WTC11 (cell line): ENCODE results near the gene SF3B1. TPM values are rescaled to one million over a fixed set of nuclear protein-coding genes. Genes with fewer than 3 reads are reported as not detected.

ENCODE experiments used
- ATAC-seq: fragments of 200-7000 bp; cut with Tn5 transposase; 2 replicates; pipeline ENCODE4 v1.10.0; 2021; ENCODE audit warnings: mild to moderate bottlenecking, moderate library complexity
- Bru-seq: library from RNA; stranded (reverse); fragments of 400-500 nt; gene quantifications from one replicate; lab custom pipeline; 2021; lab: Mats Ljungman, UMichigan
- CTCF ChIA-PET: fragments of 300-600 bp; sonication (Branson Sonifier 250); formaldehyde crosslinking; loops from one replicate; lab custom pipeline; 2021; ENCODE audit warnings: antibody characterized with exemption; lab: Charles Lee
- POLR2A ChIA-PET: fragments of 350-600 bp; sonication (Branson Sonifier 250); formaldehyde crosslinking; loops from one replicate; lab custom pipeline; 2021; ENCODE audit warnings: antibody characterized with exemption; lab: Charles Lee
- DNase-seq: peaks from one replicate; pipeline ENCODE4 v3.0.0; 2021; ENCODE audit warnings: low spot score
- H3K27ac Mint-ChIP-seq: 2 replicates; pipeline ENCODE4 v1.8.0; 2021; ENCODE audit warnings: mixed read lengths
- H3K27me3 Mint-ChIP-seq: 2 replicates; pipeline ENCODE4 v1.8.0; 2021; ENCODE audit warnings: low read depth, mild to moderate bottlenecking, moderate library complexity, mixed read lengths
- H3K36me3 Mint-ChIP-seq: 2 replicates; pipeline ENCODE4 v1.8.0; 2021; ENCODE audit warnings: mixed read lengths
- H3K4me1 Mint-ChIP-seq: 2 replicates; pipeline ENCODE4 v1.8.0; 2022; ENCODE audit warnings: mixed read lengths
- H3K4me3 Mint-ChIP-seq: 2 replicates; pipeline ENCODE4 v1.8.0; 2021; ENCODE audit warnings: mild to moderate bottlenecking, moderate library complexity, mixed read lengths
- H3K9me3 Mint-ChIP-seq: 2 replicates; pipeline ENCODE4 v1.8.0; 2021; ENCODE audit warnings: mixed read lengths
- CREB1 ChIP-seq: sonication (generic); formaldehyde crosslinking; IDR thresholded peaks from 2 replicates; pipeline ENCODE4 v1.8.0; 2023; ENCODE audit warnings: mild to moderate bottlenecking, missing genetic modification reagents
- ELF4 ChIP-seq: sonication (generic); formaldehyde crosslinking; IDR thresholded peaks from 2 replicates; pipeline ENCODE4 v1.8.1; 2022; ENCODE audit warnings: low read depth, mild to moderate bottlenecking, moderate library complexity, missing genetic modification reagents
- EMX1 ChIP-seq: fragments of 250-450 bp; sonication (Bioruptor Pico); IDR thresholded peaks from 2 replicates; pipeline ENCODE4 v1.8.0; 2021; ENCODE audit warnings: mild to moderate bottlenecking
- ETV6 ChIP-seq: sonication (generic); formaldehyde crosslinking; IDR thresholded peaks from 2 replicates; pipeline ENCODE4 v1.8.1; 2022; ENCODE audit warnings: mild to moderate bottlenecking, missing genetic modification reagents
- JAZF1 ChIP-seq: fragments of 250-450 bp; sonication (Bioruptor Pico); IDR thresholded peaks from 2 replicates; pipeline ENCODE4 v1.9.0; 2021; ENCODE audit warnings: moderate library complexity, mild to moderate bottlenecking, inconsistent platforms
- KAT7 ChIP-seq: sonication (generic); formaldehyde crosslinking; IDR thresholded peaks from 2 replicates; pipeline ENCODE4 v1.8.1; 2023; ENCODE audit warnings: missing genetic modification reagents, mild to moderate bottlenecking, borderline replicate concordance
- MYBL2 ChIP-seq: sonication (generic); formaldehyde crosslinking; IDR thresholded peaks from 2 replicates; pipeline ENCODE4 v1.8.1; 2023; ENCODE audit warnings: mild to moderate bottlenecking, moderate library complexity, missing genetic modification reagents
- NFYB ChIP-seq: sonication (generic); formaldehyde crosslinking; conservative IDR thresholded peaks from 2 replicates; pipeline ENCODE4 v1.8.0; 2022; ENCODE audit warnings: low read depth, missing genetic modification reagents
- NR3C1 ChIP-seq: sonication (generic); formaldehyde crosslinking; conservative IDR thresholded peaks from 2 replicates; pipeline ENCODE4 v1.8.1; 2023; ENCODE audit warnings: low read depth, mild to moderate bottlenecking, missing genetic modification reagents
- RELA ChIP-seq: sonication (generic); formaldehyde crosslinking; IDR thresholded peaks from 2 replicates; pipeline ENCODE4 v1.8.1; 2022; ENCODE audit warnings: missing genetic modification reagents, mild to moderate bottlenecking, borderline replicate concordance
- SMAD3 ChIP-seq: sonication (generic); formaldehyde crosslinking; IDR thresholded peaks from 2 replicates; pipeline ENCODE4 v1.8.0; 2022; ENCODE audit warnings: missing genetic modification reagents, mild to moderate bottlenecking, borderline replicate concordance
- SOX15 ChIP-seq: fragments of 250-450 bp; sonication (Bioruptor Pico); IDR thresholded peaks from 2 replicates; pipeline ENCODE4 v1.9.0; 2021; ENCODE audit warnings: mild to moderate bottlenecking
- SP1 ChIP-seq: sonication (generic); formaldehyde crosslinking; conservative IDR thresholded peaks from 2 replicates; pipeline ENCODE4 v1.8.1; 2022; ENCODE audit warnings: missing genetic modification reagents
- ZNF138 ChIP-seq: sonication (generic); formaldehyde crosslinking; conservative IDR thresholded peaks from 2 replicates; pipeline ENCODE4 v1.8.1; 2022; ENCODE audit warnings: mild to moderate bottlenecking, moderate library complexity, missing genetic modification reagents
- ZNF232 ChIP-seq: sonication (generic); formaldehyde crosslinking; IDR thresholded peaks from 2 replicates; pipeline ENCODE4 v1.8.0; 2022; ENCODE audit warnings: mild to moderate bottlenecking, missing genetic modification reagents
- ZNF263 ChIP-seq: sonication (generic); formaldehyde crosslinking; IDR thresholded peaks from 2 replicates; pipeline ENCODE4 v1.8.1; 2022; ENCODE audit warnings: low read depth, mild to moderate bottlenecking, moderate library complexity, missing genetic modification reagents
- ZNF423 ChIP-seq: fragments of 250-450 bp; sonication (Bioruptor Pico); IDR thresholded peaks from 2 replicates; pipeline ENCODE4 v2.1.2; 2022; ENCODE audit warnings: mild to moderate bottlenecking, moderate library complexity
- ZNF671 ChIP-seq: fragments of 250-450 bp; sonication (Bioruptor Pico); IDR thresholded peaks from 2 replicates; pipeline ENCODE4 v1.8.0; 2021; ENCODE audit warnings: mild to moderate bottlenecking
- long read RNA-seq, 3 experiments: library from RNA in 1 of 3; library from capped mRNA in 1 of 3; library from polyadenylated mRNA in 1 of 3; unstranded in 2 of 3; stranded (forward) in 1 of 3; transcript quantifications; one replicate each; pipeline ENCODE4 v2.0.0, GENCODE V29; 2021
- total RNA-seq: library from RNA; stranded (reverse); gene quantifications from 3 replicates; pipeline ENCODE4 v1.2.3, GENCODE V29; 2021
- TF ChIP-seq, protein P1 (sequence below): sonication (generic); formaldehyde crosslinking; conservative IDR thresholded peaks from 2 replicates; pipeline ENCODE4 v1.8.1; 2022; ENCODE audit warnings: mild to moderate bottlenecking, missing genetic modification reagents
- TF ChIP-seq, protein P2 (sequence below): sonication (generic); formaldehyde crosslinking; IDR thresholded peaks from 2 replicates; pipeline ENCODE4 v1.8.0; 2023; ENCODE audit warnings: mild to moderate bottlenecking, missing genetic modification reagents
- TF ChIP-seq, protein P3 (sequence below): sonication (generic); formaldehyde crosslinking; IDR thresholded peaks from 2 replicates; pipeline ENCODE4 v1.8.0; 2023; ENCODE audit warnings: missing genetic modification reagents
- TF ChIP-seq, protein P4 (sequence below): sonication (generic); formaldehyde crosslinking; IDR thresholded peaks from 2 replicates; pipeline ENCODE4 v1.8.1; 2023; ENCODE audit warnings: mild to moderate bottlenecking, missing genetic modification reagents
- TF ChIP-seq, protein P5 (sequence below): sonication (generic); formaldehyde crosslinking; IDR thresholded peaks from 2 replicates; pipeline ENCODE4 v1.8.1; 2022; ENCODE audit warnings: missing genetic modification reagents, borderline replicate concordance
- TF ChIP-seq, protein P6 (sequence below): sonication (generic); formaldehyde crosslinking; IDR thresholded peaks from 2 replicates; pipeline ENCODE4 v1.8.0; 2022; ENCODE audit warnings: mild to moderate bottlenecking, missing genetic modification reagents

Gene SF3B1, protein sequence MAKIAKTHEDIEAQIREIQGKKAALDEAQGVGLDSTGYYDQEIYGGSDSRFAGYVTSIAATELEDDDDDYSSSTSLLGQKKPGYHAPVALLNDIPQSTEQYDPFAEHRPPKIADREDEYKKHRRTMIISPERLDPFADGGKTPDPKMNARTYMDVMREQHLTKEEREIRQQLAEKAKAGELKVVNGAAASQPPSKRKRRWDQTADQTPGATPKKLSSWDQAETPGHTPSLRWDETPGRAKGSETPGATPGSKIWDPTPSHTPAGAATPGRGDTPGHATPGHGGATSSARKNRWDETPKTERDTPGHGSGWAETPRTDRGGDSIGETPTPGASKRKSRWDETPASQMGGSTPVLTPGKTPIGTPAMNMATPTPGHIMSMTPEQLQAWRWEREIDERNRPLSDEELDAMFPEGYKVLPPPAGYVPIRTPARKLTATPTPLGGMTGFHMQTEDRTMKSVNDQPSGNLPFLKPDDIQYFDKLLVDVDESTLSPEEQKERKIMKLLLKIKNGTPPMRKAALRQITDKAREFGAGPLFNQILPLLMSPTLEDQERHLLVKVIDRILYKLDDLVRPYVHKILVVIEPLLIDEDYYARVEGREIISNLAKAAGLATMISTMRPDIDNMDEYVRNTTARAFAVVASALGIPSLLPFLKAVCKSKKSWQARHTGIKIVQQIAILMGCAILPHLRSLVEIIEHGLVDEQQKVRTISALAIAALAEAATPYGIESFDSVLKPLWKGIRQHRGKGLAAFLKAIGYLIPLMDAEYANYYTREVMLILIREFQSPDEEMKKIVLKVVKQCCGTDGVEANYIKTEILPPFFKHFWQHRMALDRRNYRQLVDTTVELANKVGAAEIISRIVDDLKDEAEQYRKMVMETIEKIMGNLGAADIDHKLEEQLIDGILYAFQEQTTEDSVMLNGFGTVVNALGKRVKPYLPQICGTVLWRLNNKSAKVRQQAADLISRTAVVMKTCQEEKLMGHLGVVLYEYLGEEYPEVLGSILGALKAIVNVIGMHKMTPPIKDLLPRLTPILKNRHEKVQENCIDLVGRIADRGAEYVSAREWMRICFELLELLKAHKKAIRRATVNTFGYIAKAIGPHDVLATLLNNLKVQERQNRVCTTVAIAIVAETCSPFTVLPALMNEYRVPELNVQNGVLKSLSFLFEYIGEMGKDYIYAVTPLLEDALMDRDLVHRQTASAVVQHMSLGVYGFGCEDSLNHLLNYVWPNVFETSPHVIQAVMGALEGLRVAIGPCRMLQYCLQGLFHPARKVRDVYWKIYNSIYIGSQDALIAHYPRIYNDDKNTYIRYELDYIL
- total RNA-seq, result 277 to 321 TPM (median 296 TPM) in 3 replicates
- Bru-seq, nascent RNA, result percentile 97 among the genes with signal in this experiment
- long read RNA-seq, experiment 1, full-length matches to known transcripts, result 1,316 of 1,770 reads
- long read RNA-seq, experiment 1, partial matches to known transcripts, result 226 of 1,770 reads
- long read RNA-seq, experiment 1, other reads (novel, unspliced or antisense), result 228 of 1,770 reads
- long read RNA-seq, experiment 2, full-length matches to known transcripts, result 93 of 279 reads
- long read RNA-seq, experiment 2, partial matches to known transcripts, result 131 of 279 reads
- long read RNA-seq, experiment 2, other reads (novel, unspliced or antisense), result 55 of 279 reads
- long read RNA-seq, experiment 3, full-length matches to known transcripts, result 38 of 326 reads
- long read RNA-seq, experiment 3, partial matches to known transcripts, result 272 of 326 reads
- long read RNA-seq, experiment 3, other reads (novel, unspliced or antisense), result 16 of 326 reads

DNA sequence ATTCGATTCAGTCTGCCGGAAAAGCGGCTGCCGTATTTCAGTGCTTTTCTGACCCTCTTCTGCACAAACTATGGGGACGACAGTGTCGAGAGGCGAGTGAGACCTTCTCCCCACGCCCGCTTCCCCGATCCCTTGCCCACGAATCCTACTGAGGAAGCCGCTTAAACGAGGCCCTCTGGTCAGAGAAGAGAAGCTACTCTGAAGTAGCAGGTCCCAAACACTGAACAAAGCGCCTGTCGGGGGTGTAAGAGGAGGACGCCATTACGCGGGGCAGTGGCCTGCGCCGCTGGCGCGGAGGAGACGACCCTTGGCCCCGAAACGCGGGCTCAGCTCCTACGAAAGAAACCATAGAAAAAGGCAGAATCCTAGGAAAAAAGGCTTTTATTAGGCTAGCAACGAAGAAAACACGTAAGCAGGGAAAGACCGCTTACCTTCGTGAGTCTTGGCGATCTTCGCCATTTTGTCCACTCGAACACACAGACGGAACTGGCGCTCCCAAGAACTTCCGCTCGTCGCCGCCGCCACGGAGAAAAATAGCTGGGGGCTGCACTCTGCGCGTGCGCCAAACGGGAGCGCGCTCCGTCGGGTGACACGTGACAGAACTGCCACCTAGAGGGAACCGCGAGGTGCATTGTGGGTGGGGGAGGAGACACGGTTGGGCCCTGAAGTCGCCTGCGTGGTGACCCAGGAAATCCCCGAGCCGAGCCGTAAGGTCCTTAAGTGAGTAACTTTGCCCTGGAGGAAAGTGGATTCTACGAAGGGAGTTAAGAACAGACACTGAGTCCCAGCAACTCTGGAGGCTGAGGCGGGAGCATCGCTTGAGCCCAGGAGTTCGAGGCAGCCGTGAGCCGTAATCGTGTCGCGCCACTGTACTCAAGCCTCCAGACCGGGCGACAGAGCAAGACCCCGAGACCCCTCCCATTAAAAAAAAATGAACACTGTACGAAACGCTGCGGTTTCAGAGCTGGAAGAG lies at the start of gene SF3B1:
Gene SF3B1 (minus strand): TSS at position 488 of the 973 bp plus-strand sequence. CDS start 29 bp downstream, at position 459.
- DNase-seq, result peak; percentile 96
- H3K27ac Mint-ChIP-seq, result peak within 1 kb of the TSS; percentile 99
- peaks cover 35% of the 10 kb centered on the region for H3K4me1 Mint-ChIP-seq
- no peaks in the 10 kb centered on the region for H3K27me3 Mint-ChIP-seq
- ChIA-PET CTCF (no interaction called here), POLR2A (interaction anchor here (0.6 to 2.1 kb wide), 8 partner anchors 8 to 1256 kb away, joined by 3 to 27 read pairs (median 4); partner anchors contain the start of genes COQ10B, HSPD1, HSPE1 and MOB4)
- no peaks in the 10 kb centered on the region for H3K9me3 Mint-ChIP-seq
- H3K36me3 Mint-ChIP-seq, result peaks cover 16% of the 10 kb centered on the region
- H3K4me3 Mint-ChIP-seq, result peak within 1 kb of the TSS; percentile 99
- peak; percentile 89 for ATAC-seq
- no peak for TF ChIP-seq ZNF263 (CRISPR knock-in tag)
- TF ChIP-seq KAT7 (CRISPR knock-in tag), result no peak
- TF ChIP-seq NR3C1 (CRISPR knock-in tag), result no peak
- no peak for TF ChIP-seq ZNF423 (CRISPR knock-in tag)
- no peak for TF ChIP-seq SMAD3 (CRISPR knock-in tag)
- TF ChIP-seq CREB1 (CRISPR knock-in tag), result no peak
- no peak for TF ChIP-seq ZNF671 (CRISPR knock-in tag)
- TF ChIP-seq, protein P1, sequence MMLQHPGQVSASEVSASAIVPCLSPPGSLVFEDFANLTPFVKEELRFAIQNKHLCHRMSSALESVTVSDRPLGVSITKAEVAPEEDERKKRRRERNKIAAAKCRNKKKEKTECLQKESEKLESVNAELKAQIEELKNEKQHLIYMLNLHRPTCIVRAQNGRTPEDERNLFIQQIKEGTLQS (CRISPR knock-in tag), result no peak
- TF ChIP-seq ZNF232 (CRISPR knock-in tag), result no peak
- TF ChIP-seq MYBL2 (CRISPR knock-in tag), result peak; percentile 51; the same call in 1 of the 2 replicates
- TF ChIP-seq RELA (CRISPR knock-in tag), result 0 out of 2 replicates have a peak, but pooled peaks have one; percentile 67
- TF ChIP-seq, protein P2, sequence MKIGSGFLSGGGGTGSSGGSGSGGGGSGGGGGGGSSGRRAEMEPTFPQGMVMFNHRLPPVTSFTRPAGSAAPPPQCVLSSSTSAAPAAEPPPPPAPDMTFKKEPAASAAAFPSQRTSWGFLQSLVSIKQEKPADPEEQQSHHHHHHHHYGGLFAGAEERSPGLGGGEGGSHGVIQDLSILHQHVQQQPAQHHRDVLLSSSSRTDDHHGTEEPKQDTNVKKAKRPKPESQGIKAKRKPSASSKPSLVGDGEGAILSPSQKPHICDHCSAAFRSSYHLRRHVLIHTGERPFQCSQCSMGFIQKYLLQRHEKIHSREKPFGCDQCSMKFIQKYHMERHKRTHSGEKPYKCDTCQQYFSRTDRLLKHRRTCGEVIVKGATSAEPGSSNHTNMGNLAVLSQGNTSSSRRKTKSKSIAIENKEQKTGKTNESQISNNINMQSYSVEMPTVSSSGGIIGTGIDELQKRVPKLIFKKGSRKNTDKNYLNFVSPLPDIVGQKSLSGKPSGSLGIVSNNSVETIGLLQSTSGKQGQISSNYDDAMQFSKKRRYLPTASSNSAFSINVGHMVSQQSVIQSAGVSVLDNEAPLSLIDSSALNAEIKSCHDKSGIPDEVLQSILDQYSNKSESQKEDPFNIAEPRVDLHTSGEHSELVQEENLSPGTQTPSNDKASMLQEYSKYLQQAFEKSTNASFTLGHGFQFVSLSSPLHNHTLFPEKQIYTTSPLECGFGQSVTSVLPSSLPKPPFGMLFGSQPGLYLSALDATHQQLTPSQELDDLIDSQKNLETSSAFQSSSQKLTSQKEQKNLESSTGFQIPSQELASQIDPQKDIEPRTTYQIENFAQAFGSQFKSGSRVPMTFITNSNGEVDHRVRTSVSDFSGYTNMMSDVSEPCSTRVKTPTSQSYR (CRISPR knock-in tag), result no peak
- no peak for TF ChIP-seq EMX1 (CRISPR knock-in tag)
- TF ChIP-seq, protein P3, sequence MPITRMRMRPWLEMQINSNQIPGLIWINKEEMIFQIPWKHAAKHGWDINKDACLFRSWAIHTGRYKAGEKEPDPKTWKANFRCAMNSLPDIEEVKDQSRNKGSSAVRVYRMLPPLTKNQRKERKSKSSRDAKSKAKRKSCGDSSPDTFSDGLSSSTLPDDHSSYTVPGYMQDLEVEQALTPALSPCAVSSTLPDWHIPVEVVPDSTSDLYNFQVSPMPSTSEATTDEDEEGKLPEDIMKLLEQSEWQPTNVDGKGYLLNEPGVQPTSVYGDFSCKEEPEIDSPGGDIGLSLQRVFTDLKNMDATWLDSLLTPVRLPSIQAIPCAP, result no peak
- TF ChIP-seq JAZF1, result no peak
- TF ChIP-seq, protein P4, sequence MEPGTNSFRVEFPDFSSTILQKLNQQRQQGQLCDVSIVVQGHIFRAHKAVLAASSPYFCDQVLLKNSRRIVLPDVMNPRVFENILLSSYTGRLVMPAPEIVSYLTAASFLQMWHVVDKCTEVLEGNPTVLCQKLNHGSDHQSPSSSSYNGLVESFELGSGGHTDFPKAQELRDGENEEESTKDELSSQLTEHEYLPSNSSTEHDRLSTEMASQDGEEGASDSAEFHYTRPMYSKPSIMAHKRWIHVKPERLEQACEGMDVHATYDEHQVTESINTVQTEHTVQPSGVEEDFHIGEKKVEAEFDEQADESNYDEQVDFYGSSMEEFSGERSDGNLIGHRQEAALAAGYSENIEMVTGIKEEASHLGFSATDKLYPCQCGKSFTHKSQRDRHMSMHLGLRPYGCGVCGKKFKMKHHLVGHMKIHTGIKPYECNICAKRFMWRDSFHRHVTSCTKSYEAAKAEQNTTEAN (CRISPR knock-in tag), result 0 out of 2 replicates have a peak, but pooled peaks have one; percentile 25
- TF ChIP-seq, protein P5, sequence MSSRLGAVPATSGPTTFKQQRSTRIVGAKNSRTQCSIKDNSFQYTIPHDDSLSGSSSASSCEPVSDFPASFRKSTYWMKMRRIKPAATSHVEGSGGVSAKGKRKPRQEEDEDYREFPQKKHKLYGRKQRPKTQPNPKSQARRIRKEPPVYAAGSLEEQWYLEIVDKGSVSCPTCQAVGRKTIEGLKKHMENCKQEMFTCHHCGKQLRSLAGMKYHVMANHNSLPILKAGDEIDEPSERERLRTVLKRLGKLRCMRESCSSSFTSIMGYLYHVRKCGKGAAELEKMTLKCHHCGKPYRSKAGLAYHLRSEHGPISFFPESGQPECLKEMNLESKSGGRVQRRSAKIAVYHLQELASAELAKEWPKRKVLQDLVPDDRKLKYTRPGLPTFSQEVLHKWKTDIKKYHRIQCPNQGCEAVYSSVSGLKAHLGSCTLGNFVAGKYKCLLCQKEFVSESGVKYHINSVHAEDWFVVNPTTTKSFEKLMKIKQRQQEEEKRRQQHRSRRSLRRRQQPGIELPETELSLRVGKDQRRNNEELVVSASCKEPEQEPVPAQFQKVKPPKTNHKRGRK (CRISPR knock-in tag), result no peak
- TF ChIP-seq ELF4 (CRISPR knock-in tag), result no peak
- peak; percentile 69; the same call in 1 of the 2 replicates for TF ChIP-seq SP1 (CRISPR knock-in tag)
- TF ChIP-seq NFYB (CRISPR knock-in tag), result no peak
- TF ChIP-seq, protein P6, sequence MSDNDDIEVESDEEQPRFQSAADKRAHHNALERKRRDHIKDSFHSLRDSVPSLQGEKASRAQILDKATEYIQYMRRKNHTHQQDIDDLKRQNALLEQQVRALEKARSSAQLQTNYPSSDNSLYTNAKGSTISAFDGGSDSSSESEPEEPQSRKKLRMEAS (CRISPR knock-in tag), result peak; percentile 81; the same call in 1 of the 2 replicates
- peak; percentile 80 for TF ChIP-seq ETV6 (CRISPR knock-in tag)
- TF ChIP-seq SOX15 (CRISPR knock-in tag), result no peak
- TF ChIP-seq ZNF138 (CRISPR knock-in tag), result no peak
